CD4-positive, alpha-beta T cell treated with Interleukin-2 at 100 ng/mL for 4 hours (primary cell): ENCODE measurements around the gene STAT4.
"Not testable (repeated sequence)": the region's sequence is repeated elsewhere in the genome, so short reads cannot be mapped to it uniquely, and the experiment has no call there.

Experiments
- DNase-seq: peaks from one replicate; pipeline ENCODE4 v3.0.0-alpha.2; 2020; ENCODE audit warnings: low spot score

Gene STAT4

DNA sequence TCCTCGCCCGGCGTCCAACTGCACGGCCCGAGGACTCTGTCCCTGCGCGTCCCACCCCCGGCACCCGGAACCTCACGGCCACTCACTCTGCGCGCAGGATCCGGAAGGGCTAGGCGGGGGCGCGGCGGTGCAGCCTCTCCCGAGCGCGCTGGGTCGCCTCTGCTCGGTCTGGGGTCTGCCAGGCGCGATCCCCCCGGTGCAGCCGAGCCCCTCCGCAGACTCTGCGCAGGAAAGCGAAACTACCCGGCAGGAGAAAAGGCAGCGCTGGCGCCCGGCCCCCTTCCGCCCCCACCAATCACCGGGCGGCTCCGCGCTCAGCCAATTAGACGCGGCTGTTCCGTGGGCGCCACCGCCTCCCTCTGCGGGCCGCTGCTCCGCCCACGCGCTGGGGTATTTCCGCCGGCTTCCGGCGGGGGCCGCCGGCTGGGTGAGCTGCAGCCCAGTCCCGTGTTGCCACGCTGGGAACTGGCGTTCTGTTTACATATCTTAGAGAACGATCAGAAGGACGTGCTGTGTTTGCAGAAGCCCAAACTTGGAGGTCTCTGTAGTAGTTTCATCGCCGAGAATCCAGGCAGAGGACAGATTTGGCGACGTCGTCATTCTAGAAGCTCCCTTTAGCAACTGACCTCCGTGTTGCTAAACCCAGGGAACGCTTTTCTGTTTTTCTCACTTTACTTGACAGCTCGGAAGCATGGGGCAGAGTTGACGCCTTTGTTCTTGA is 136.7 kb downstream of the STAT4 start, which contains the start of gene STAT1:
TSS of gene STAT1 (minus strand) at position 240 of the 721 bp plus-strand sequence. CDS start 4,168 bp downstream, outside the sequence.
- DNase-seq = peak; percentile 95

DNA sequence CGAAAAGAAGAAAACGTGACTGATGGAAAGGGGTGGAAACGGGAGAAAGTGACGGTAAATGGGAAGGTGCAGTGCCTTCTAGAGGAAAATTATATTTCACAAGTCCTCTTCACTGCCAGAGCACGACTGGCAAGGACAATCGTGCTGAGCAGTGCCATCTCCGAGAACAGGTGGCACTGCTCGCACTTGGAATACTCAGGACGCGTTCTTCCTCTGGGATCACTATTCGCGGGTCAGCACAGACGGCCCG is 137.2 kb downstream of the STAT4 start:
- no peak for DNase-seq

DNA sequence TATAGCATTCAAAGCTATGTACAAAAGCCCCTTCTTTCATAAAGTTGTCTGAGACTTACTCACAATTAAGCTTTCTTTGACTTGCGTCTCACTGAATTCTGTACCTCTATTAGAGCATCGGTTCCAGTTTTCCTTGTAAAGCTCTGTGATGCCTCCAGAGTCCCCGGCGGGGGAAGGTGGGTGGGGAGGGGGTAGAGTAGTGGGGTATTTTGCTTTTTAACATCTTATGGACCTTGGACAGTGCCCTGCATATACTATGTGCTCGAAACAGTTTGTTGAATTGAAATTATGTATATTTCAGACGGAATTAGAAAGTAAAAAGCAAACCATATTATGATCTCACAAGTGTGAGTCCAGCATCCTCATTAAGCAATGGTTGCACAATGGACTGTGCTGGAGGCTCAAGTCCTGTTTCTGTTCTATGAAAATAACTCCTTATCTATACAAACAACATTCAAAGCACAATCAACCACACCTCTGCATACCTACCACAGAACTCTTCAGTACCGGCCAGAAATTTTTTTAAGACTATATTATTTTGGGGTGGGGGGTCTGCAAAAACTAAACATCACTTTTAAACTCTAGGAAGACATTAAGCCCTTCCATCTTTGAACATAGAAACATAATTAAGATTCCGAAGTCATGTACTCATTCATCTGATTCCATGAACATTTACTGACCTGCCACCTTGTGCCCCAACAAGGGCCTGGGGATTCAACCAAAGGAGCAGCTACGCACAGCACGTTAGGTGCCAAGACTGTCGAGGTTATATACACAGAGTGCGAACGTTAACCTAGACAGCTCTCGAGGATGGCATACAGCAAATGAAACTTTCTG is 137.7 kb downstream of the STAT4 start:
- DNase-seq = no peak

DNA sequence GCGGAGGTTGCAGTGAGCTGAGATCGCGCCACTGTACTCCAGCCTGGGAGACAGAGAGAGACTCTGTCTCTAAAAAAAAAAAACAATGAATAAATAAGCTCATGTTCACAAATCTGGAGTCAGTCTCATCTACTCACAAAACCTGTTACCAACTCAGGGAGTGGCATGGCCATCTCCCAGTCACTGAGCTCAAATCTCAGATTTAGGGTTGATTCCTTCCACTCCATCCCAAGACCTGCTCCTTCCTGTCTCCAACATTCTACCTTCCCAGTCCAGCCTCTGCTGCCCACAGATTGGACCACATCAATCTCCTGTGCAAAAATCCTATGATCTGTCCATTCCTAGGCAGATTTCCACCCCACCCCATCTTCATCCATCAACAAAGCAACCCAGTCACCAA is 138.4 kb downstream of the STAT4 start:
- DNase-seq = no peak

DNA sequence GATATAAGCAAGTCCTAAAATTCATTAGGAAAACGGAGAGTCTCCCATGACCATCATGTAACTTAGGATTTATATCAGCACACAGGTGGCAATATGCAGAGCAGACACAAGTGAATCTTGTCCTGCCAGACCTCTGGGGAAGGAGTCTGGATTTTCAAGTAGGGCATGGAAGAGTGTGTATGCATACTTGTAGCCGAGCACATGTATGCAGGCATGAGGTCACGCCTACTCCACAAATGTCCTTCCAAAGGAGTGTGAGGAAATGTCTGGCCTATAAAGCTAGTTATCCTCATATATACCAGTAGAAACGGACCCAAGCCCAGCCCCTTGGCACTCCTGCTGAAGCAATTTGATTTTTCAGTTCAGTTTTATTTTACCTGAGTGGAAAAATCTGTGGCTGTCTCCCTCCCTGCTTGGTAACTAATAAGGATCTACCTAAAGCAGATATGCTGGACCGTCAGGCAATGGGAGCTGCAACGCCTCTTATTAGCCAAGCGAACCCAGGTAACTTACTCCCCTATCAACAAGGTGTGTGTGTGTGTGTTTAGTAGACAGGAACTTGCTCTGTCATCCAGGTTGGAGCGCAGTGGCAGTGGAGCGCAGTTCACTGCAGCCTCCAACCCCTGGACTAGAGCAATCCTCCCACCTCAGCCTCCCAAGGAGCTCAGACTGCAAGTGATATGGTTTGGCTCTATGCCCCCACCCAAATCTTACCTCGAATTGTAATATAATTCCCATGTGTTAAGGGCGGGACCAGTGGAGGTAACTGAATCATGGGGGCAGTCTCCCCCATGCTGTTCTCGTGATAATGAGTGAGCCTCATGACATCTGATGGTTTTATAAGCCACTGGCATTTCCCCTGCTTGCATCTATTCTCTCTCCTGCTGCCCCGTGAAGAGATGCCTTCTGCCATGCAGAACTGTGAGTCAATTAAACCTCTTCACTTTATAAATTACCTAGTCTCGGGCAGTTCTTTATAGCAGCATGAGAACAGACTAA is 139.6 kb downstream of the STAT4 start:
- DNase-seq = peak; percentile 40

DNA sequence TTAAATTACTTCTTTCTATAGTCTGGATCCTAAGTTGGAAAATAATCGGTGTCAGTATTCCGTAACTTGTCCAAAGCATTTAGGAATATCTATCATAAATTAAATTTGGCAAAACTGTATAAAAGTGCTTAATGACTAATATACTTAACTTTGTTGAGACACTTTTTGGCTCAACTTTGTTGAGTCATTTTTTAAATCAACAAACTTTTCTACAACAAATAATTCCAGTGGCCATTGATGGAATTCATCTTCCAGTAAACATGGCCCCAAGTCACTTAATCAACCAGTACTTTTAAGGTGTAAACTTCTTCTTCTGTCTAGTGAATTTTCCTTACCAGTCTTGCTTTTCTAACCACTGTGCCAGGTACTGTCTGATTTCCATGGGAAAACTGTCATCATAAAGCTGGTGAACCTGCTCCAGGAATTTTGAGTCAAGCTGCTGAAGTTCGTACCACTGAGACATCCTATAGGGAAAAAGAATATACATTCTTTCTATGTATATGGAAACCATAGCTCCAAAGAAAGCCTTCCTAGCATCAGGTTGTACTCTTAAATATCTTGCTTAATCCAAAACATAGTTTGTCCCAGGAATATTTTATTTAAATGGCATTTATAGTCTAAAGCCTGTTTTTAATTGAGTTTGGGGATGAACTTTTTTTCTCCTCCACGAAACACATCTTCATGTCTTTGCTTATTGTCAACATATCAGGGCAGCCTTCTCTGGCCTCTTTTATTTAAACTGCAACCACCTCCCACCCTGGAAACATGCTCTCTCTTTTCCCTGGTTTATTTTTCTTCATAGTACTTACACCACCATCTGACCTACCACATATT is 141.0 kb downstream of the STAT4 start:
- DNase-seq = no peak

DNA sequence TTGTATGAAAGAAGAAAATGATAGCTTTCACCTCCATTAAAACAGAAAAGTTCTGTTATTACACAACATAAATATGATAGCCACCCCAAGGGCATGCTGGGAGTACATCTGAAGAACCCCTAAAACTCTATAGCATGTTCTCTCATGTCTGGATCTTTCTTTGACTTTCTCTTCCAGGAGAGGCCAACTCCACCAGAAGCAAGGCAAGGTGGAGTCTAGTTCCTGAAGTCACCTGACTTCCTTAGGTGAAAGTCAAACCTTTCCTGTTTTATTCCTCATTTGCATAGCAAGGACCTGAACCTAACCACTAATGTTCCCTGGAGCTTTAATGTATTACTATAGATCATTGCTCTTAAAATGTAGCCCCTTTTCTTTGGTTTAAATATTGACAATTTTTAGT is 142.5 kb downstream of the STAT4 start:
- DNase-seq = no peak

DNA sequence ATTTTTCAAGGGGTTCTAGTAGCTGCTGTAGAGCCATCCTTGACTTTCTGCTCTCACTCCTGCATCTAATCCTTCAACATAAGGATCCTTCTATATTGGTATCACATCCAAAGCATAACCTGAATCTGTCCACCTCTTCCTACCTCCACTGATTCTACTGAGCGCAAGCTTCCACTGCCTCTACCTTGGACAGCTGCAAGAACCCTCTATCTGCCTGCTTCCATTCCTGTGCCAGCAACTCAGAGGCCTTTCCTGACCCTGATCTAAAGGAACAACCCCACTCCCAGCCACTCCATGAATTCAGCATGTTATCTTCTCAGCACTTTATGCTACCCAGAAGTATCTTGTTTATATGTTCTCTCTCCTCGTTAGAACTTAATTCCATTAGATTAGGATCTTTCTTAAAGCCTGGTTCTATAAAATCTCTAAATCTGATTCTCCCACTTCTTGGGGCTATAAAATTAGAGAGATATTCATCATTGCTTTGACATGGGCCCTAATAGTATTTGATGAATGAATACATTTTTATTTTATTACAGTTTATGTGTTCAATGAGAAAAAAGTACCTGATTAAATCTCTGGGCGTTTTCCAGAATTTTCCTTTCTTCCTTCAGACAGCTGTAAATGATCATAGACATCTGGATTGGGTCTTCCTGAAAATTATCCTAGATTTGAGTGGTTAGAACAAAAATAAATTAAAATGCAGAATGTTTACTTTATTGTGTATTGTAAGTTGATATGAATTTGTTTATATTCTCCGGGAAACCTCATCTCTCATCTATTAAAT is 143.6 kb downstream of the STAT4 start:
- DNase-seq = no peak

DNA sequence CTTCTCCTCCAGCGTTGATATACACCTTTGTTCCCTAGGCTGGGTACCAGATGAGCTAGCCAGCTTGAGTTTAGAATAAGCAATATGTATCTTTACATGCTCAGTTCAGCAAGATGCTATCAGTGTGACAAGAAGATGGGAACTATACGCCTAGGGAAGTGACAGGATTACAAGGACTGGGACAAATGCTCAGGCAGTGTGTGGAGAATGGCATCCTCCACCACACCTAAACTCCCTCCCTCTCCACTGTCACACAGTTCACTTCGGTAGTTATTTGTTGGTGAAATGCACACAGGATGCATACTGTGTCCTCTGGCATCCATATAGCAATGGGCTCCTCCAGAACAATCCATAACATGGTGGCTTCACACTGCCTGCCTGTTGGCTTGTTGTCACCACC is 144.5 kb downstream of the STAT4 start:
- DNase-seq = no peak

DNA sequence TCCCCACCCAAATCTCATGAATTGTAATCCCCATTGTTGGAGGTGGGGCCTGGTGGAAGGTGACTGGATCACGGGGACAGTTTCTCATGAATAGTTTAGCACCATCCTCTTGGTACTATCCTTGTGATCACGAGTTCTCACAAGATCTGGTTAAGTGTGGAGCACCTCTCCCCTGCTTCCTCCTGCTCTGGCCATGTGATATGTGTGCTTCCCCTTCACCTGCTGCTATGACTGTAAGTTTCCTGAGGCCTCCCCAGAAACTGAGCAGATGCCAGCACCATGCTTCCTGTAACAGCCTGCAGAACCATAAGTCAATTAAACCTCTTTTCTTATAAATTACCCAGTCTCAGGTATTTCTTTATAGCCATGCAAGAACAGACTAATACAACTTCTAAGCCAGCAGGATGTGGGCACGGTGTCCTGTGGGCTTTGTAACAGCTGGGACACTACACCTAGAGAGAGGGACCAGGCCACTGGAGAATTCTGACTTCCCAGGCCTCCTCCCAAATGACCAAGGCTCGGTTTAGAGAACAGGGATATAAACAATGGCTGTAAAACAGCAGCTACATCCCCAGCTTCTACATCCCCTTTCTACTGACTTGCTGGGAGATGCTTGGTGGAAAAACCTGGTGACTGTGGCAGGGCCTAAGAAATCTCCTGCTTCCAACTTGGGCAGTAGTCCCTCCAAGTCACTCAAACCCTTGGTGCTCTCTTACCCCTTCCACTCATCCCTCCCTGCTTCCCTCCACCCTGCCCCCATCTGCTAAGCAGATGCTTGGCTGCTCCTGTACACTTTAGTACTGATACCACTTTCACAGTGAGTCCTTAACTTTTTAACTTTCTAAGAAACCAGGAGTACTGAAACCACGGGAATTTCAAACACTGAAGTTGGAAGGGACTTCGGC is 147.1 kb downstream of the STAT4 start:
- DNase-seq = no peak

DNA sequence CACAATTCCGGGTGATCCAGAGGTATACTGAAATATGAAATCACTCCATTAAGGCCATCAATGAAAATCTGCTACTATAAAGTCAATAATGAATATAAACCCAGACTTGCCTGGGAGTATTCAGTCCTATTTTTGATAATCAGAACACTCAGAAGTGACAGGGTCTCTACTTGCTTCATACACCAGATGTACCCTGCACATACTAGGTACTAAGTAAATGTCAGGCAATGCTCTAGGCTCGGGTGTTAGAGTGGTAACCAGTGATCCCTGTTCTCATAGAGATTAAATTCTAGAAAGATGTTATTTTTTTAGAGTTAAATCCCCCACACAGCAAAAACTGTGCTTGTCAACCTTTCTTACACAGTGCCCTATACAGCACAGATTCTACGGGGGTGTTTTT is 149.2 kb downstream of the STAT4 start:
- DNase-seq = no peak

DNA sequence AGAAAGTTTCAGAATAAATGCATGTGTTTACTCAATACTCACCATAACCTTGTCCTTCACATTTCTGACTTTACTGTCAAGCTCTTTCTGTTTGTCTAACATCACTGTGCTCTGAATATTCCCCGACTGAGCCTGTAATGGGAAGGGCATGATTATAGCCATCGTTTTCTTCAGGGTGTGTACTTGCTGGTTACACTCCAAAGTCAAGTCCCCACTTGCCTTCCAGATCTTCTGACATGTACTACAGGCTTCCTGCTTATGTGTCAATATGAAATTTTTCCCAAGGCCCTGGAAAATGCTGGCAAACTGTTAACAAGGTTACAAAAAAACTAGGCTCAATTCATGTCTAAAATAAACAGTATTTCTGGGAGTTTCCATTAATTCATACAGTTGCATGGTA is 149.8 kb downstream of the STAT4 start:
- no peak for DNase-seq

DNA sequence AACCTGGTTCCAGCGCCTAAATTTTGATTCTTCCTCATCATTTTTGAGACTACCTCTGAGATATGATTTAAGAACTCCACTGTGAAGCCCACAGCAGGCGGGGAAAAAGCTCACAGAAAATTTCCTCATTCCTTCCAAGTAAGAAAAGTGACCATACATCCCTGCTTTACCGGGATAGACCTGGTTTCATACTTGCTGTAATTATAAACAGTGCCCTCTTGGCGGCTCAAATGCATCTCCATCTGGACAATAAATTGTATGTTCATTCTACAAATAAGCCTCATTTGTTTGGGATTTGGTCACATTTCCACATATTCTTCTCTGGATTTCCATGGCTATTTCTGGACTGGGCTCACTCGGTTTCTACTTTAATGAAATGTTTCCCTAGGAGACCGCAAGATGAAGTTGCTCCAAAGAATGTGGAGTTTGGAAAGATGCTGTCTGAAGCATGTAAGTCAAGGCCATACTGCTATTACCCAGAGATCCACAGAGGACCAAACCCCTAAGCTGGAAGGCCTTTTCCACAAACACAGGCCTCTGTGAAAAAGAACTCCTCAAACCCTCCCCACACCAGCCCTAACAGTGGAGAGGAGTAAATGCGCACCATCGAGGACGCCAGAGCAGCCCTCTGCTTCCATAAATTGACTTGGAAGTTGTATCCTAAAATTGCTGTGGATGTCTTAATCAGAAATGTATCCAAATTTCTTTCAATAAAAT is 150.7 kb downstream of the STAT4 start:
- no peak for DNase-seq

DNA sequence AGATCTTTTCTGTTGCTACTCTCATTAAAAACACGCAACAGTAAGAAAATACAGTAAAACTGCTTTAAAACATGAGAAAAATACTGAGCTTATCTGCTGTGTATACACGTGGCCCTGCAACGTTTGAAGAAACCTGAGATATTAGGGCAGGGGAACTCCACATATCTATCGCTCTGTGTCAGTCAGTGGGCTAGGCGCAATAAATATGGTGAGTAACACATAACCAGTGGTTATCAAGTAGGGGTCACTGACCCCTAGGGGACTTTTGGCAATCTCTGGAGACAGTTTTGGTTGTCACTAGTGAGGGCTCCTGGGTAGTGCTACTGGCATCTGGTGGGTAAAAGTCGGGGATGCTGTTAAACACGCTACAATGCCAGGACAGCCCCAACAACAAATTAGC is 151.7 kb downstream of the STAT4 start:
- peak; percentile 30 for DNase-seq

DNA sequence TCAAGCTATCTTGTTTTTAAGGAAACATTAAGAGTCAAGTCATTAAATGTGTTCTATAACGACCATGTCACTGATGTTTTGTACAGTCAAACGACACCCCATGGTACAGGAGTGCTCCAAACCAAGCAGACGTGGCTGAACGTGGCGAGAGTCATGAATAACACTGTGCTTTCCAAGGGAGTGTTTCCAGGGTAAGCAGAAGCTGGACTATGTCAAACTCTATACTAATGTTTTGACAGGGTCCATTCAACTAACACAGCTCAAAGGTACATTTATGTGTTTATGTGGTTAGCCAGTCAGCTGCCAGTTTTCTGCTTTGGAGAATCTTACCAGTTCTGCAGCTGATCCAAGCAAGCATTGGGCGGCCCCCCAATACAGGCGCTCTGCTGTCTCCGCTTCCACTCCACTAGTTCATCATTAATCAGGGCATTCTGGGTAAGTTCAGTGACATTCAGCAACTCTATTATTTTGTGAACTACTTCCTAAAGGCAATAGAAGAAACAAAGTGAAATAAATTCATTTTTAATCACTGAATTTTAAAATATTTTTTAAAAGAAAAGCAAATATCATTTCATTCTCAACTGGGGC is 153.2 kb downstream of the STAT4 start:
- no peak for DNase-seq

DNA sequence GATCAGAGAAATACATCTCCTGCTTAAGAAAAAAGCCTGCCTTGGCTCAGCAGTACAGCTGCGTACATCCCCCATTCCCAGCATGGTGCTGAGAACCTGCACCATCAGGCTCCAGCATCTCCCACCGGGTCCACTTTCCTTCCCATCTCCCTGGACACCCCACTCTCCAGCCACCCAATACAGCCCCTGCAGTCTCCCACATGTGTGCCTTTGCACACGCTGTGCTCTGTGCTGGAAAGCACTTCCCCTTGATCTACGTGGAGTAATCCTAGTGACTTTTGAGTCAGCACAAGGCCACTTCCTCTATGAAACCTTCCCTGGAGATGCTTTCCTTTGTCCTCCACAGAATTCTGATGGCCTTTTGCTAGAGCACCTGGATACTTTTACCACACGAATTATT is 153.8 kb downstream of the STAT4 start:
- no peak for DNase-seq

DNA sequence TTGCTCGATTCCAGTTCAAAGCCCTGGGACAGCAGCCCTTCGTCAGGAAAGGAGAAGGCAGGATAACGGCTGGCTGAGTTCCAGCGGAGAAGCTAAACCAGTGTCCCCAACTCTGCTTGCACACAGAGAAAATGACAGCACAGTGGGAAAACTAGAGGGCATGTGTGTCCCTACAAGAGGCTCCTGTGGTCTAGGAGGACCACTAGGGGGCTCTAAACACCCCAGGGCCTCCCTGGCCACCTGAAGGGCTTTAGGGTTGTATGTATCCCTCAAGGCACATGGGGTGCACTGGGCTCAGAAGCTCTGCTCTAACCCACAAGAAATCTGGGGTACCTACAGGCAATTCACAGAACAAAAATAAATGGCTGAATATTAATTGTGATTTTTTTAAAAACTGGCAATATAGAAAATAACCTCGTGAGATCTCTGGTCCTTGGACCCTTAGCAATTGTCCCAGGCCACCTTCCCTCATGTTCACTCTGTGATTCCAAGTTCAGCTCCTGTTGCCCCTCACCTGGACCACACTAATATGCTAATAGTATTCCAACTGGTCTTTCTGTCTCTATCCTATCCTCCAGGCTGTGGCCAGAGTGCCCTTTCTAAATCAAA is 154.4 kb downstream of the STAT4 start:
- DNase-seq = peak; percentile 58

DNA sequence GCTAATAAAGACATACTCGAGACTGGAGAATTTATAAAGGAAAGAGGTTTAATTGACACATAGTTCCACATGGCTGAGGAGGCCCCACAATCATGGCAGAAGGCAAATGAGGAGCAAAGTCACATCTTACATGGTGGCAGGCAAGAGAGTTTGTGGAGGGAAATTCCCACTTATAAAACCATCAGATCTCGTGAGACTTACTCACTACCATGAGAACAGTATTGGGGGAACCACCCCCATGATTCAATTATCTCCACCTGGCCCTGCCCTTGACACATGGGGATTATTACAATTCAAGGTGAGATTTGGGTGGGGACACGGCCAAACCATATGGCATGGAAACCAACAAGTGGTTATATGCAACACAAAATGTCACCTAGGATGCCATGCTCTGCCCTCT is 155.5 kb downstream of the STAT4 start:
- DNase-seq = not testable (repeated sequence)
